ENCODE results near the gene KCNH4. TPM values are rescaled to one million over a fixed set of nuclear protein-coding genes. Genes with fewer than 3 reads are reported as not detected.

Gene KCNH4
- total and polyA plus RNA-seq, 9 of the 15 experiments (the other 6 are each of a cell fraction or from before 2014, with no cell fraction given) = 0.10 to 1.8 (median 0.50) TPM

DNA sequence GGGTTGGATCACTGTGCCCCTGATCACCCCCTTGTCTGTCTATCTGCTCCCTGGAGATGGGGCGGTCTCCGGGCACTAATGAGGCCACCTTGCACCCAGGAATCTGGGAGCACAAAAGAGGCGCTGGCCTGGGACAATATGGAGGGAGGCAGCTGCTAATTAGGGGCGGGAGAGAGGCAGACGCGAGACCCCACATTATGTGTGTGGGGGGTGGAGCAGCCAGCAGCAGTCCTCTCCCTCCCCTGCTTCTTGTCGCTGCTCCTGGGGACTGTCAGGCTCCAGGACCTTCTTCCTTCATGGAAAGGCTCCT is 4.6 kb upstream of the KCNH4 start (continued):
- TF ChIP-seq, protein P1, sequence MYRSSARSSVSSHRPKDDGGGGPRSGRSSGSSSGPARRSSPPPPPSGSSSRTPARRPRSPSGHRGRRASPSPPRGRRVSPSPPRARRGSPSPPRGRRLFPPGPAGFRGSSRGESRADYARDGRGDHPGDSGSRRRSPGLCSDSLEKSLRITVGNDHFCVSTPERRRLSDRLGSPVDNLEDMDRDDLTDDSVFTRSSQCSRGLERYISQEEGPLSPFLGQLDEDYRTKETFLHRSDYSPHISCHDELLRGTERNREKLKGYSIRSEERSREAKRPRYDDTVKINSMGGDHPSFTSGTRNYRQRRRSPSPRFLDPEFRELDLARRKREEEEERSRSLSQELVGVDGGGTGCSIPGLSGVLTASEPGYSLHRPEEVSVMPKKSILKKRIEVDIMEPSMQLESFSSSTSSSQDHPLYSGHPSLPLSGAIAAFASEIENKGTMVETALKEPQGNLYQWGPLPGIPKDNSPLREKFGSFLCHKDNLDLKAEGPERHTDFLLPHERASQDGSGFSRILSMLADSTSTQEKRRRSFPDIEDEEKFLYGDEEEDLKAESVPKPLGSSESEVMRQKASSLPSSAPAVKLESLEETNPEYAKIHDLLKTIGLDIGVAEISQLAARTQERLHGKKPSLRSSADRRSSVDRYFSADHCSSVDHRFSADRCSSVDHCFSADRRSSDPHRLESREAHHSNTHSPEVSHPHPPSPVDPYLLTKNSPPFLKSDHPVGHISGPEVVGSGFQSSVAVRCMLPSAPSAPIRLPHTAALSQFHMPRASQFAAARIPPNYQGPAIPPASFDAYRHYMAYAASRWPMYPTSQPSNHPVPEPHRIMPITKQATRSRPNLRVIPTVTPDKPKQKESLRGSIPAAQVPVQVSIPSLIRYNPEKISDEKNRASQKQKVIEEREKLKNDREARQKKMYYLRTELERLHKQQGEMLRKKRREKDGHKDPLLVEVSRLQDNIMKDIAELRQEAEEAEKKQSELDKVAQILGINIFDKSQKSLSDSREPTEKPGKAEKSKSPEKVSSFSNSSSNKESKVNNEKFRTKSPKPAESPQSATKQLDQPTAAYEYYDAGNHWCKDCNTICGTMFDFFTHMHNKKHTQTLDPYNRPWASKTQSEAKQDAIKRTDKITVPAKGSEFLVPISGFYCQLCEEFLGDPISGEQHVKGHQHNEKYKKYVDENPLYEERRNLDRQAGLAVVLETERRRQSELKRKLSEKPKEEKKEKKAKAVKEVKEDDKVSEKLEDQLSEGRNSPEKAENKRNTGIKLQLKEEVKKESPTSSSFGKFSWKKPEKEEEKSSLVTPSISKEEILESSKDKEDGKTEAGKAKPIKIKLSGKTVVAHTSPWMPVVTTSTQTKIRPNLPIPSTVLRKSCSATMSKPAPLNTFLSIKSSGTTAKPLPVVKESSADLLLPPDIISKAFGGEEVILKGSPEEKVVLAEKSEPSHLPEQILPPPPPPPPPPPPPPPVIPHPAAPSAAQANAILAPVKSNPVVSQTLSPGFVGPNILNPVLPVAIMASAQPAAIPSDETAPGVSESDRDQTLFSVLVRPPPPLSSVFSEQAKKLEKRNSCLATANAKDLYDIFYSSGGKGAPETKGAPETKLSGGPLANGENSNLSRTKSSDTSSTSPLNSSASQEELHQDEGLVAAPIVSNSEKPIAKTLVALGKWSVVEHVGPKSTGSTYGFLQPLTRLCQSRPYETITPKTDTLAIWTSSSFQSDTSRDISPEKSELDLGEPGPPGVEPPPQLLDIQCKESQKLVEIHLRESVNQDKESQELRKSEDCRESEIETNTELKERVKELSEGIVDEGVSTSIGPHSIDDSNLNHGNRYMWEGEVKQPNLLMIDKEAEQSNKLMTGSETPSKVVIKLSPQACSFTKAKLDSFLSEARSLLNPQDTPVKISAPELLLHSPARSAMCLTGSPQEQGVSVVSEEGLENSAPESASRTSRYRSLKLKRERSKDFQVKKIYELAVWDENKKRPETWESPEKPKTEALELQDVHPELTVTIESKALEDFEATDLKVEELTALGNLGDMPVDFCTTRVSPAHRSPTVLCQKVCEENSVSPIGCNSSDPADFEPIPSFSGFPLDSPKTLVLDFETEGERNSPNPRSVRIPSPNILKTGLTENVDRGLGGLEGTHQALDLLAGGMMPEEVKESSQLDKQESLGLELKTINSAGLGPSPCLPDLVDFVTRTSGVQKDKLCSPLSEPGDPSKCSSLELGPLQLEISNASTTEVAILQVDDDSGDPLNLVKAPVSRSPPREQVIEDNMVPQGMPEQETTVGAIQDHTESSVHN (IDR thresholded peaks at IDR 0.05; ENCODE audit: borderline replicate concordance in 1 of 2, low read depth in 1 of 2) = no peak
- TF ChIP-seq CBFB (CRISPR knock-in tag; IDR thresholded peaks at IDR 0.05) (no peak), SMARCE1 (IDR thresholded peaks at IDR 0.05) (no peak), SOX6 (IDR thresholded peaks at IDR 0.05) (no peak), CXXC5 (CRISPR knock-in tag; IDR thresholded peaks at IDR 0.05) (no peak), ZFP30 (CRISPR knock-in tag; IDR thresholded peaks at IDR 0.05; ENCODE audit: borderline replicate concordance) (no peak), POLR3A (IDR thresholded peaks at IDR 0.05; ENCODE audit: borderline replicate concordance, extremely low read depth, insufficient read depth, insufficient read length) (no peak), SPI1 (IDR thresholded peaks at IDR 0.05; ENCODE audit: borderline replicate concordance, low read depth, low read length) (no peak), CAMTA2 (CRISPR knock-in tag; conservative IDR thresholded peaks at IDR 0.05) (no peak)

Measured in K562 (cell line).